ENCODE data around the gene MKNK2.

Gene MKNK2

GRCh38 chr19:2064788-2065524, 13.9 kb upstream of the MKNK2 start:
- TF ChIP-seq, protein P1, sequence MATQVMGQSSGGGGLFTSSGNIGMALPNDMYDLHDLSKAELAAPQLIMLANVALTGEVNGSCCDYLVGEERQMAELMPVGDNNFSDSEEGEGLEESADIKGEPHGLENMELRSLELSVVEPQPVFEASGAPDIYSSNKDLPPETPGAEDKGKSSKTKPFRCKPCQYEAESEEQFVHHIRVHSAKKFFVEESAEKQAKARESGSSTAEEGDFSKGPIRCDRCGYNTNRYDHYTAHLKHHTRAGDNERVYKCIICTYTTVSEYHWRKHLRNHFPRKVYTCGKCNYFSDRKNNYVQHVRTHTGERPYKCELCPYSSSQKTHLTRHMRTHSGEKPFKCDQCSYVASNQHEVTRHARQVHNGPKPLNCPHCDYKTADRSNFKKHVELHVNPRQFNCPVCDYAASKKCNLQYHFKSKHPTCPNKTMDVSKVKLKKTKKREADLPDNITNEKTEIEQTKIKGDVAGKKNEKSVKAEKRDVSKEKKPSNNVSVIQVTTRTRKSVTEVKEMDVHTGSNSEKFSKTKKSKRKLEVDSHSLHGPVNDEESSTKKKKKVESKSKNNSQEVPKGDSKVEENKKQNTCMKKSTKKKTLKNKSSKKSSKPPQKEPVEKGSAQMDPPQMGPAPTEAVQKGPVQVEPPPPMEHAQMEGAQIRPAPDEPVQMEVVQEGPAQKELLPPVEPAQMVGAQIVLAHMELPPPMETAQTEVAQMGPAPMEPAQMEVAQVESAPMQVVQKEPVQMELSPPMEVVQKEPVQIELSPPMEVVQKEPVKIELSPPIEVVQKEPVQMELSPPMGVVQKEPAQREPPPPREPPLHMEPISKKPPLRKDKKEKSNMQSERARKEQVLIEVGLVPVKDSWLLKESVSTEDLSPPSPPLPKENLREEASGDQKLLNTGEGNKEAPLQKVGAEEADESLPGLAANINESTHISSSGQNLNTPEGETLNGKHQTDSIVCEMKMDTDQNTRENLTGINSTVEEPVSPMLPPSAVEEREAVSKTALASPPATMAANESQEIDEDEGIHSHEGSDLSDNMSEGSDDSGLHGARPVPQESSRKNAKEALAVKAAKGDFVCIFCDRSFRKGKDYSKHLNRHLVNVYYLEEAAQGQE (IDR thresholded peaks at IDR 0.05; ENCODE audit: low read depth), result no peak
- TF ChIP-seq TAF1 (IDR thresholded peaks at IDR 0.05; ENCODE audit: low read depth) (no peak), MAX (IDR thresholded peaks at IDR 0.05) (no peak), TCF12 (IDR thresholded peaks at IDR 0.05; ENCODE audit: low read depth) (no peak), TEAD4 (IDR thresholded peaks at IDR 0.05) (no peak)

DNA sequence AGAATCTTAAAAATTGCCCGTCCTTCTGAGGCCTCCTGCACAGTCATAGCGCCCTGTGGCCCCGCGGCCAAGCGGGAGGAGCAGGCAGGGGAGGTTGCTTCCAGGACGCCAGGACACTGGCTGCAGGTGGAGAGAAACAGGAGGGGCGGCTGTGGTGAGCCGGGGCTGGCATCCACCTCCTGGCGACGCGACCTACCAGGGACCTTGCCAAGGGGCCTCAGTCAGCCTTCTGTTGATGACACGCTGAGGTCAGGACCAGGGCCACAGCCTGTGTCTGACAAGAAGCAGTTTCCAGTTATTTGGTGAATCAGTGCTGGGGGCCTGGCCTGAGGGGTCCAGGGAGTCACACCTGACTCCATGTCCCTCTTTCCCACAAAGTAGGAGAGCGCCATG, 13.3 kb upstream of the MKNK2 start:
- TF ChIP-seq YY1 (IDR thresholded peaks at IDR 0.05; ENCODE audit: low read depth) (no peak), NFIC (IDR thresholded peaks at IDR 0.05) (no peak), TAF1 (IDR thresholded peaks at IDR 0.05; ENCODE audit: low read depth) (no peak), CREB1 (IDR thresholded peaks at IDR 0.05; ENCODE audit: low read depth) (no peak), ZBTB7A (IDR thresholded peaks at IDR 0.05; ENCODE audit: low read depth) (no peak), RAD21 (IDR thresholded peaks at IDR 0.05; ENCODE audit: low read depth) (no peak), CEBPB (IDR thresholded peaks at IDR 0.05) (no peak), FOXM1 (IDR thresholded peaks at IDR 0.05; ENCODE audit: borderline replicate concordance, low read depth) (no peak), EP300 (IDR thresholded peaks at IDR 0.05; ENCODE audit: borderline replicate concordance) (no peak), TCF12 (IDR thresholded peaks at IDR 0.05; ENCODE audit: low read depth) (no peak), USF1 (IDR thresholded peaks at IDR 0.05) (no peak)
- TF ChIP-seq, protein P1 (IDR thresholded peaks at IDR 0.05; ENCODE audit: low read depth), result no peak

DNA sequence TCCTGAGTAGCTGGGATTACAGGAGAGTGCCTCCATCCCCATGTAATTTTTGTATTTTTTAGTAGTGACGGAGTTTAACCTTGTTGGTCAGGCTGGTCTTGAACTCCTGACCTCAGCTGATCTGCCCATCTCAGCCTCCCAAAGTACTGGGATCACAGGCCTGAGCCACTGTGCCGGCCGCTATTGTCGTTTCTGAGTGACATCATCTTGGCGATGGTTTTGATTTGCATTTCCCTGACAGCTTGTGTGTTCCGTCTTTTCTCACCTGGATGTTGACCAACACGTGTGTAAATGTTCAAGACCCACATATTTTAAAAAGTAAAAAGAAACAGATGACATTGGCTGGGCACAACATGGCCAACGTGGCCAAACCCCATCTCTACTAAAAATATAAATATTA, 12.8 kb upstream of the MKNK2 start:
- TF ChIP-seq YY1 (IDR thresholded peaks at IDR 0.05; ENCODE audit: low read depth) (no peak), TCF12 (IDR thresholded peaks at IDR 0.05; ENCODE audit: low read depth) (no peak), CREB1 (IDR thresholded peaks at IDR 0.05; ENCODE audit: low read depth) (no peak), MAX (IDR thresholded peaks at IDR 0.05) (no peak), NFIC (IDR thresholded peaks at IDR 0.05) (no peak), USF1 (IDR thresholded peaks at IDR 0.05) (no peak), TEAD4 (IDR thresholded peaks at IDR 0.05) (no peak)
- TF ChIP-seq, protein P1 (IDR thresholded peaks at IDR 0.05; ENCODE audit: low read depth), result no peak

DNA sequence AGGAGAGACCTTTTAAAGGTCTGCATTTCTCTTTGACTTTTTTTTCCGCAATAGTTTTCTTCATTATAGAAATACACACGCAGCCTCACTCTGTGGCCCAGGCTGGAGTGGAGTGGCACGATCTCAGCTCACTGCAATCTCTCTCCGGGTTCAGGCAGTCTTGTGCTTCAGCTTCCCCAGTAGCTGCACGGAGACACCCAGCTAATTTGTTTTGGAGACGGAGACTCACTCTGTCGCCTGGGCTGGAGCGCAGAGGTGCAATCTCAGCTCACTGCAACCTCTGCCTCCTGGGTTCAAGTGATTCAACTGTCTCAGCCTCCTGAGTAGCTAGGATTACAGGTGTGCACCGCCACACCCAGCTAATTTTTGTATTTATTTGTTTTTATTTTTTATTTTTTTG, 11.7 kb upstream of the MKNK2 start:
- TF ChIP-seq YY1 (IDR thresholded peaks at IDR 0.05; ENCODE audit: low read depth) (no peak), EGR1 (IDR thresholded peaks at IDR 0.05) (no peak), NFIC (IDR thresholded peaks at IDR 0.05) (no peak), ZBTB7A (IDR thresholded peaks at IDR 0.05; ENCODE audit: low read depth) (no peak), FOXM1 (IDR thresholded peaks at IDR 0.05; ENCODE audit: borderline replicate concordance, low read depth) (no peak)

DNA sequence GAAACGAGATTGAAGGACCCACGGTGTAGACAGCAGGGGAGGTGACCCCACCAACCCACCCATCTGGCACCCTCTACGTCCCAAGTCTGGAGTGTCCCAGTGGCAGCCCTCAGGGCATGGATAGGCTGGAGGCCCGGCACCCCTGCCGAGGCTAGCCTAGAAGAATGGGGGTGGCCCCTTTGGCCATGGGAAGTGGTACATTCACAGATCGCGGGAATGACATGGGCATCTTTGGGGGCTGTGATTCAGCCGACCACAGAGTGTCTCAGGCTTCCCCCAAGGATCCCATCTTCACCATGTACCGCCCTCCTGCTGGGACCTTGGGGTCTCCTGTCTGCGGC, 11.3 kb upstream of the MKNK2 start:
- TF ChIP-seq, protein P1 (IDR thresholded peaks at IDR 0.05; ENCODE audit: low read depth), result no peak
- TF ChIP-seq TEAD4 (IDR thresholded peaks at IDR 0.05), result no peak
- TF ChIP-seq TAF1 (IDR thresholded peaks at IDR 0.05; ENCODE audit: low read depth), result no peak
- TF ChIP-seq FOXM1 (IDR thresholded peaks at IDR 0.05; ENCODE audit: borderline replicate concordance, low read depth), result no peak
- no peak for TF ChIP-seq MAX (IDR thresholded peaks at IDR 0.05)
- TF ChIP-seq ZBTB7A (IDR thresholded peaks at IDR 0.05; ENCODE audit: low read depth), result no peak
- no peak for TF ChIP-seq CEBPB (IDR thresholded peaks at IDR 0.05)
- no peak for TF ChIP-seq RAD21 (IDR thresholded peaks at IDR 0.05; ENCODE audit: low read depth)
- TF ChIP-seq YY1 (IDR thresholded peaks at IDR 0.05; ENCODE audit: low read depth), result no peak
- no peak for TF ChIP-seq NFIC (IDR thresholded peaks at IDR 0.05)
- TF ChIP-seq EGR1 (IDR thresholded peaks at IDR 0.05), result no peak
- TF ChIP-seq TCF12 (IDR thresholded peaks at IDR 0.05; ENCODE audit: low read depth), result no peak
- no peak for TF ChIP-seq CREB1 (IDR thresholded peaks at IDR 0.05; ENCODE audit: low read depth)
- TF ChIP-seq EP300 (IDR thresholded peaks at IDR 0.05; ENCODE audit: borderline replicate concordance), result no peak
- no peak for TF ChIP-seq USF1 (IDR thresholded peaks at IDR 0.05)

All from Ishikawa (cell line).